Measurements from ENCODE around the gene FARSB.

DNA sequence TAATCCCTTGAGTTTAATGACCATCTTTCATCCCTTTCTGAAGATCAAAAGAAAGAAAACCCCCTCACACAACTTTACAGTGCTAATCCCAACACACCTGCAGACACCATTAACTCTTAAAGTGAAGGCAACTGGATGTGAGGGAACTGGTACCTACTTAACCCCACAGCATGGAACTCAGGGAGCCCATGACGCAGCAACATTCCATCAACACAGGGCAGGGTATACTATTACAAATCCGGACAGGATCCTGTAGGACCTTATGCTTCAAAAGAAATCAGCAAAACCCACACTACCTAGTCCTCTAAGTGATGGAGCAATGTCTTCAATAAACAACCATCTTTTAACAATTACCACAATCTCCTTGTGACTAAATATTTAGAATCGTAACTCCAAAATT, 78.6 kb downstream of the FARSB start:
- TF ChIP-seq, protein P1, sequence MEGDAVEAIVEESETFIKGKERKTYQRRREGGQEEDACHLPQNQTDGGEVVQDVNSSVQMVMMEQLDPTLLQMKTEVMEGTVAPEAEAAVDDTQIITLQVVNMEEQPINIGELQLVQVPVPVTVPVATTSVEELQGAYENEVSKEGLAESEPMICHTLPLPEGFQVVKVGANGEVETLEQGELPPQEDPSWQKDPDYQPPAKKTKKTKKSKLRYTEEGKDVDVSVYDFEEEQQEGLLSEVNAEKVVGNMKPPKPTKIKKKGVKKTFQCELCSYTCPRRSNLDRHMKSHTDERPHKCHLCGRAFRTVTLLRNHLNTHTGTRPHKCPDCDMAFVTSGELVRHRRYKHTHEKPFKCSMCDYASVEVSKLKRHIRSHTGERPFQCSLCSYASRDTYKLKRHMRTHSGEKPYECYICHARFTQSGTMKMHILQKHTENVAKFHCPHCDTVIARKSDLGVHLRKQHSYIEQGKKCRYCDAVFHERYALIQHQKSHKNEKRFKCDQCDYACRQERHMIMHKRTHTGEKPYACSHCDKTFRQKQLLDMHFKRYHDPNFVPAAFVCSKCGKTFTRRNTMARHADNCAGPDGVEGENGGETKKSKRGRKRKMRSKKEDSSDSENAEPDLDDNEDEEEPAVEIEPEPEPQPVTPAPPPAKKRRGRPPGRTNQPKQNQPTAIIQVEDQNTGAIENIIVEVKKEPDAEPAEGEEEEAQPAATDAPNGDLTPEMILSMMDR (IDR thresholded peaks at IDR 0.05; ENCODE audit: extremely low read depth in 1 of 2, insufficient read depth in 1 of 2, low read depth in 1 of 2, low read length in 2 of 2): no peak
- TF ChIP-seq POLR2A (IDR thresholded peaks at IDR 0.05; ENCODE audit: low read depth, low read length): no peak
- TF ChIP-seq, protein P2, sequence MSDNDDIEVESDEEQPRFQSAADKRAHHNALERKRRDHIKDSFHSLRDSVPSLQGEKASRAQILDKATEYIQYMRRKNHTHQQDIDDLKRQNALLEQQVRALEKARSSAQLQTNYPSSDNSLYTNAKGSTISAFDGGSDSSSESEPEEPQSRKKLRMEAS (IDR thresholded peaks at IDR 0.05; ENCODE audit: insufficient read depth, insufficient read length): no peak
- no peak for TF ChIP-seq POLR2AphosphoS5 (IDR thresholded peaks at IDR 0.05; ENCODE audit: insufficient read depth, low read depth, low read length)
- TF ChIP-seq EZH2 (IDR thresholded peaks at IDR 0.05; ENCODE audit: borderline replicate concordance, low read depth, low read length, severe bottlenecking): no peak
- no peak for TF ChIP-seq GATA2 (IDR thresholded peaks at IDR 0.05; ENCODE audit: insufficient read depth, insufficient read length, low read depth, low read length)

Measured in endothelial cell of umbilical vein (primary cell).